Spleen (tissue), 11 donors: Measurements from ENCODE around the gene CRACR2A. TPM values are rescaled to one million over a fixed set of nuclear protein-coding genes. Genes with fewer than 3 reads are reported as not detected.

Experiments
- DNase-seq: peaks from one replicate; pipeline ENCODE4 v3.0.0-alpha.2; 2020
- H3K27ac ChIP-seq, 8 donors: fragments of 200-600 bp; sonication (generic) in 7 of 8; 1 replicate in 4 of 8; 2 replicates in 4 of 8; pipeline versions ENCODE4 v1.5.0 to v1.8.0; 2016 to 2021; ENCODE audit warnings: inconsistent platforms in 4 of 8, mild to moderate bottlenecking in 4 of 8, moderate library complexity in 1 of 8
- H3K27me3 ChIP-seq, 7 donors: fragments of 200-600 bp; sonication (generic) in 6 of 7; replicated peaks in 1 of 7; 1 replicate in 4 of 7; 2 replicates in 3 of 7; pipeline versions ENCODE4 v1.5.0 to v1.8.0; 2016 to 2021; ENCODE audit warnings: inconsistent platforms in 3 of 7, mild to moderate bottlenecking in 1 of 7
- H3K36me3 ChIP-seq, 6 donors: fragments of 200-600 bp; sonication (generic) in 5 of 6; 1 replicate in 4 of 6; 2 replicates in 2 of 6; pipeline versions ENCODE4 v1.5.0 to v1.8.0; 2016 to 2021; ENCODE audit warnings: inconsistent platforms in 2 of 6
- H3K4me1 ChIP-seq, 6 donors: fragments of 200-600 bp; sonication (generic) in 5 of 6; 1 replicate in 3 of 6; 2 replicates in 3 of 6; pipeline versions ENCODE4 v1.5.0 to v1.8.0; 2016 to 2021; ENCODE audit warnings: inconsistent platforms in 3 of 6
- H3K4me3 ChIP-seq, 8 donors: fragments of 200-600 bp; sonication (generic) in 7 of 8; 1 replicate in 4 of 8; 2 replicates in 4 of 8; pipeline versions ENCODE4 v1.5.0 to v1.8.0; 2016 to 2021; ENCODE audit warnings: inconsistent platforms in 4 of 8, mild to moderate bottlenecking in 4 of 8, moderate library complexity in 2 of 8
- H3K9me3 ChIP-seq, 8 donors: fragments of 200-600 bp; sonication (generic) in 7 of 8; 1 replicate in 4 of 8; 2 replicates in 4 of 8; pipeline versions ENCODE4 v1.5.0 to v1.8.0; 2016 to 2021; ENCODE audit warnings: inconsistent platforms in 4 of 8
- POLR2A ChIP-seq, 3 donors: fragments of 450-650 bp; IDR thresholded peaks; one replicate each; pipeline ENCODE4 v1.5.1; 2017; ENCODE audit warnings: antibody characterized with exemption in 3 of 3, mild to moderate bottlenecking in 1 of 3
- POLR2AphosphoS5 ChIP-seq, 3 donors: sonication (generic); formaldehyde crosslinking; IDR thresholded peaks; one replicate each; pipeline ENCODE4 v1.5.1; 2017; ENCODE audit warnings: antibody characterized with exemption in 3 of 3
- WGBS, 5 donors: extraction: QIAGEN DNeasy Blood & Tissue Kit in 3 of 5; methylation state at CpG; one replicate each; pipeline versions ENCODE4 v1.1.5 to v1.1.7; 2013 to 2018; 5-methylcytosine and 5-hydroxymethylcytosine counted together
- intact Hi-C: fragments of 100-400 bp; cut with DNase I; formaldehyde crosslinking; loops from one replicate; pipeline ENCODE4 v1.15.0; 2023; ENCODE audit warnings: low total_unique reads
- polyA plus RNA-seq, 3 donors: library from polyadenylated mRNA; stranded (reverse); fragments of 200-250 nt; gene quantifications; one replicate each; pipeline ENCODE4 v1.2.1, GENCODE V29; 2013
- total RNA-seq, 7 donors: library from RNA; depleted of rRNA in 3 of 7; stranded (reverse); fragments of >200 nt in 3 of 7; fragmentation: NEBNext Ultra II Directional in 4 of 7; extraction: Animal tissue kit (Norgen Biotek cat#: 25700) in 4 of 7; gene quantifications; one replicate each; pipeline versions ENCODE4 v1.1.0 to v1.2.1, GENCODE V29; 2016 to 2021
- TF ChIP-seq, protein P1 (sequence below), 11 experiments: fragments of 200-600 bp in 7 of 11; fragments of 450-650 bp in 4 of 11; sonication (generic) in 4 of 11; IDR thresholded peaks in 8 of 11; conservative IDR thresholded peaks in 3 of 11; 1 replicate in 7 of 11; 2 replicates in 4 of 11; pipeline versions ENCODE4 v1.4.0 to v1.8.0; 2016 to 2021; ENCODE audit warnings: antibody characterized with exemption in 11 of 11, inconsistent platforms in 4 of 11, mild to moderate bottlenecking in 1 of 11
- donor health status: healthy with polysubstance abuse.
- donor health status: DM: no; HTN: no; CAD: no; lungs with moderate emphysema.
- donor health status: DM: no; HTN: no; CAD: no.
- donor health status: Bipolar disorder and iron deficiency.
- donor health status: healthy.
- donor health status: DM: no; HTN: no; CAD: no.
- donor health status: DM: yes; HTN: yes; CAD: no.

CRACR2A gene
- total and polyA plus RNA-seq, 10 donors = 3.3 to 27.6 (median 21.1) TPM

- 85 to 95% (median 94%) methylated on average over 2 of the region's 2 CpGs for WGBS, 5 donors
- no peaks in the 10 kb centered on the region for H3K27me3 ChIP-seq
- no peak overlapping the region for H3K4me3 ChIP-seq
- no peaks in the 10 kb centered on the region for H3K4me1 ChIP-seq
- intact Hi-C loops = no loop called here
- H3K36me3 ChIP-seq = peaks cover 0 to 100% (median 59%) of the 10 kb centered on the region in 6 donors
- TF ChIP-seq, protein P1, sequence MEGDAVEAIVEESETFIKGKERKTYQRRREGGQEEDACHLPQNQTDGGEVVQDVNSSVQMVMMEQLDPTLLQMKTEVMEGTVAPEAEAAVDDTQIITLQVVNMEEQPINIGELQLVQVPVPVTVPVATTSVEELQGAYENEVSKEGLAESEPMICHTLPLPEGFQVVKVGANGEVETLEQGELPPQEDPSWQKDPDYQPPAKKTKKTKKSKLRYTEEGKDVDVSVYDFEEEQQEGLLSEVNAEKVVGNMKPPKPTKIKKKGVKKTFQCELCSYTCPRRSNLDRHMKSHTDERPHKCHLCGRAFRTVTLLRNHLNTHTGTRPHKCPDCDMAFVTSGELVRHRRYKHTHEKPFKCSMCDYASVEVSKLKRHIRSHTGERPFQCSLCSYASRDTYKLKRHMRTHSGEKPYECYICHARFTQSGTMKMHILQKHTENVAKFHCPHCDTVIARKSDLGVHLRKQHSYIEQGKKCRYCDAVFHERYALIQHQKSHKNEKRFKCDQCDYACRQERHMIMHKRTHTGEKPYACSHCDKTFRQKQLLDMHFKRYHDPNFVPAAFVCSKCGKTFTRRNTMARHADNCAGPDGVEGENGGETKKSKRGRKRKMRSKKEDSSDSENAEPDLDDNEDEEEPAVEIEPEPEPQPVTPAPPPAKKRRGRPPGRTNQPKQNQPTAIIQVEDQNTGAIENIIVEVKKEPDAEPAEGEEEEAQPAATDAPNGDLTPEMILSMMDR (IDR thresholded peaks at IDR 0.05 in 8 of 11, conservative IDR thresholded peaks at IDR 0.05 in 3 of 11) = no peak
- no peak for TF ChIP-seq POLR2A (IDR thresholded peaks at IDR 0.05)
- no peak for TF ChIP-seq POLR2AphosphoS5 (IDR thresholded peaks at IDR 0.05)
- H3K27ac ChIP-seq = no peak overlapping the region
- no peaks in the 10 kb centered on the region for H3K9me3 ChIP-seq
- DNase-seq = no peak
Measured at GRCh38 chr12:3672113-3672509, 80.8 kb downstream of the CRACR2A start.

GRCh38 chr12:3671330-3672112 lies 81.4 kb downstream of the CRACR2A start:
- Histone ChIP-seq H3K36me3 (peaks cover 0 to 100% (median 58%) of the 10 kb centered on the region in 6 donors), H3K4me3 (no peak overlapping the region), H3K4me1 (no peaks in the 10 kb centered on the region), H3K27me3 (no peaks in the 10 kb centered on the region), H3K9me3 (no peaks in the 10 kb centered on the region), H3K27ac (no peak overlapping the region)
- no peak for TF ChIP-seq POLR2AphosphoS5 (IDR thresholded peaks at IDR 0.05)
- TF ChIP-seq POLR2A (IDR thresholded peaks at IDR 0.05) = no peak
- 90 to 98% (median 94%) methylated on average over 4 of the region's 4 CpGs for WGBS, 5 donors
- intact Hi-C loops = no loop called here
- no peak for DNase-seq

- WGBS, 5 donors = 93 to 100% (median 94%) methylated on average over 5 of the region's 5 CpGs
Measured at GRCh38 chr12:3670083-3670620, 82.8 kb downstream of the CRACR2A start.

DNA sequence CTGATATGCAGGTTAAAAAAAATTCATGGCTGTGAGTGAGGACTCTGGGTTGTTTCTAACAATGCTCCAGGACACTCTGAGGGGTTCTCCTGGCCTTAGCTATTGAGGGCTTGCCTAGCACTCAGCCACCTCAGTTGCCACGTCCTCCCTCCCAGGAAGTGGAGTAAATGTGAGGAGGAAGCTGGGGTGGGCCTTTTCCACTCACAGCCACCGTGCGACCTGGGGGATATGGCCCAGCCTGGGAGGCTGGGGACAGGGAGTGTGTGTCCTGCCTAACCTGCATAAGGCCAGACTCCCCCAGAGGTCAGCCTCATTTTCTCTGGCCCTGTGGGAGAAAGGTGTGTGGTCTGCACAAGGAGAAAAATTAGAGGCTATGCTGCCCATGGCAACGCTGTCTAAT lies 83.3 kb downstream of the CRACR2A start:
- Histone ChIP-seq H3K27ac (no peak overlapping the region), H3K36me3 (peaks cover 0 to 100% (median 66%) of the 10 kb centered on the region in 6 donors), H3K9me3 (no peaks in the 10 kb centered on the region), H3K4me1 (no peaks in the 10 kb centered on the region), H3K27me3 (no peaks in the 10 kb centered on the region), H3K4me3 (no peak overlapping the region)
- intact Hi-C loops = no loop called here
- DNase-seq = no peak
- WGBS, 5 donors = 49 to 63% (median 60%) methylated on average over 4 of the region's 4 CpGs
- TF ChIP-seq, protein P1 (IDR thresholded peaks at IDR 0.05 in 8 of 11, conservative IDR thresholded peaks at IDR 0.05 in 3 of 11) = no peak
- TF ChIP-seq POLR2AphosphoS5 (IDR thresholded peaks at IDR 0.05) (no peak), POLR2A (IDR thresholded peaks at IDR 0.05) (no peak)

More at GRCh38 chr12:3670083-3670620, 82.8 kb downstream of the CRACR2A start:
- no peaks in the 10 kb centered on the region for H3K4me1 ChIP-seq
- H3K4me3 ChIP-seq = no peak overlapping the region
- no peak for TF ChIP-seq POLR2AphosphoS5 (IDR thresholded peaks at IDR 0.05)
- TF ChIP-seq, protein P1 (IDR thresholded peaks at IDR 0.05 in 8 of 11, conservative IDR thresholded peaks at IDR 0.05 in 3 of 11) = no peak
- no peak for TF ChIP-seq POLR2A (IDR thresholded peaks at IDR 0.05)
- H3K27me3 ChIP-seq = no peaks in the 10 kb centered on the region
- intact Hi-C loops = no loop called here
- peaks cover 0 to 100% (median 63%) of the 10 kb centered on the region in 6 donors for H3K36me3 ChIP-seq
- DNase-seq = no peak
- H3K27ac ChIP-seq = no peak overlapping the region
- H3K9me3 ChIP-seq = no peaks in the 10 kb centered on the region
